GM13977 (cell line): ENCODE data around the gene AUTS2.

Source experiments
- DNase-seq: peaks from one replicate; pipeline ENCODE4 v3.0.0; 2012; ENCODE audit warnings: low spot score
- CTCF ChIP-seq: IDR thresholded peaks from 2 replicates; pipeline ENCODE4 v1.5.1; 2012; ENCODE audit warnings: mild to moderate bottlenecking, control low read depth; ENCODE audit not compliant: insufficient read depth; ENCODE audit errors: extremely low read depth, missing control alignments
- in situ Hi-C: fragments of 300-500 bp; cut with MboI; formaldehyde crosslinking; loops from one replicate; pipeline ENCODE4 v1.12.0; 2022; ENCODE audit warnings: low sequenced_read_pairs, low pct_unique_long_range_greater_than_20kb, mixed read lengths, inconsistent platforms; ENCODE audit not compliant: unreplicated experiment

AUTS2 gene

DNA sequence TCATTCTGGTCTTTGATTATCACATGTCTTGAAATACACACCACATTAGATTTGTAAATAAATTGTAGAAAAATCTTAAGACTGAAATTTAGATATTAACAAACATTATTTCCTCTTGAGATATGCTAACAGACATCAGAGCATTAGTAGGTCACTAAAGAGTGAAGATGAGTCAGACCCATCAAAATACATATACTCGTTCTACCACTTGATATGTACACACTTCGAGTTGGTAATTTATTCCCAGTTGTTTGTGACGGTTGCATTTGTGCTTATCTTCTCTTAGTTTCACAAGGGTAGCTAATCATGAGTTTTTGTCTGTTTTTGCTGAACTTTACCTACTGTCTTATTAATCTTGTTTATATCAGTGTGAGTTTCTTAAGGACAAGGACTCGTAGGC, 383.4 kb downstream of the AUTS2 start:
- no peak for DNase-seq
- TF ChIP-seq CTCF, result no peak
- in situ Hi-C loops, result no loop called here

- TF ChIP-seq CTCF, result no peak
- no peak for DNase-seq
- in situ Hi-C loops, result no loop called here
Measured at GRCh38 chr7:69982197-69982596, 383.9 kb downstream of the AUTS2 start.

GRCh38 chr7:69989551-69989950, 391.3 kb downstream of the AUTS2 start:
- DNase-seq, result no peak
- in situ Hi-C loops, result no loop called here
- TF ChIP-seq CTCF, result no peak

GRCh38 chr7:69992938-69993337, 394.7 kb downstream of the AUTS2 start:
- in situ Hi-C loops, result no loop called here
- TF ChIP-seq CTCF, result no peak
- DNase-seq, result no peak

DNA sequence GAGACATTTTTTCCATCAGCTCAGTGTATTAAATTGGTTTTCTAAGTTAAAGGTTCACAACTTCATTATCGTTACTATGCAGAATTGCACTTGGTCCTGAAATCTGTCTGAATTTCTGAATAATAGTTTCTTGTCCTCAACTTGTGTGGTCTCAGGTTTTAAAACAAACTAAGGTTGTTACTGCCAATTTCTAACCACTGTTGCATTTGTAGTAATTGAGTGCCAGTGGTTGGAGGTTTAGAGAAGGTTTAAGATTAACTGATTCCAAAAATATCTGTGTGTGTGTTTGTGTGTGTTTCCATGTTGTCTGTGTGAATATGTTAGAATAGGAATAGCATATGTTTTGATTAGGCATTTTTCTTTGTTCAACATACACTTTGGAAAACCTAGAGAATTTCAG, 395.9 kb downstream of the AUTS2 start:
- no peak for DNase-seq
- TF ChIP-seq CTCF, result no peak
- in situ Hi-C loops, result no loop called here

GRCh38 chr7:69994886-69995542, 396.7 kb downstream of the AUTS2 start:
- no peak for DNase-seq
- TF ChIP-seq CTCF, result no peak
- in situ Hi-C loops, result no loop called here
